GM18499 (cell line): ENCODE measurements around the gene GCK.

Source experiments
- ATAC-seq: cut with Tn5 transposase; IDR thresholded peaks from one replicate; pipeline ENCODE4 v1.9.1; 2021; ENCODE audit warnings: moderate number of reproducible peaks; ENCODE audit not compliant: insufficient read depth, unreplicated experiment

Gene GCK

GRCh38 chr7:44223362-44224079 is 34.3 kb upstream of the GCK start:
- ATAC-seq, result no peak

DNA sequence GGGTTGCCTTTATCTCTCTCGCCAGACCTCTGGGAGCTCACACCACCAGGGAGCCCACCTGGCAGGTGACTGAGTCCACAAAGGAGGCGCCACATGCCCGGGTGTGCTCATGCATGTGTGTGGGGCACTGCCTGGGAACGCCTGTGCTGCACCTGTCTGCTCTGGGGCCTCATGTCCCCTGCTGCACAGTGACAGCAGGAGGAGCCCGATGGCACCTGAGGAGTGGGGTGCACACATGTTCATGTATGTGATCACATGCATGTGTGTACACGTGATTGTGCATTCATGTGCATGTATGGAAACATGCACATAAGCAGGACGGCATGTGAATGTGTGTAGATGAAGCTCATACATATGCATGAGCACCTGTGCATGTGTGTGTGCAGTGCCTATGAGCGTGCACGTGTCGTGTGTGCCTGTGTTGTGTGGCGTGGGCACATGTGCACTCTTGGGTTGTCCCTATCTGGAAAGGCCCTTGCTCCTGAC is 33.6 kb upstream of the GCK start:
- ATAC-seq, result no peak

DNA sequence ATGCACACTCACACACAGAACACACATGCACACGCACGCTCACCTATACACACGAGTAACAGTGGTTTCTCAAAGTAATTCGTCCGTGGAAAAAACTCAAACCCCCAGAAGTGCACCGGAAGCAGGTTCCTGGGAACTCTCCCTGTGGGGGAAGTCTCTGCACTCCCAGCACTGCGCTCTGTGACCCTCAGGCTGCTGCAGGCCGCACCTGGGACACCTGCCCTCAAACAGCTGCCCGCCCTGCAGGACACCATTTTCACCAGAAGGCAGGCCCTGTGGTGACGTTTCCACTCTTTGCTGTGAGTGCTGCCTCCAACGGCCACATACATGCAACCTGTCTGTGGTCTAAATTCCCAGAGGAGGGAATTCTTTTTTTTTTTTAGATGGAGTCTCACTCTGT is 32.8 kb upstream of the GCK start:
- ATAC-seq, result no peak

GRCh38 chr7:44221231-44221791 is 32.1 kb upstream of the GCK start:
- ATAC-seq, result no peak

GRCh38 chr7:44220358-44221112 is 31.3 kb upstream of the GCK start:
- ATAC-seq, result no peak

DNA sequence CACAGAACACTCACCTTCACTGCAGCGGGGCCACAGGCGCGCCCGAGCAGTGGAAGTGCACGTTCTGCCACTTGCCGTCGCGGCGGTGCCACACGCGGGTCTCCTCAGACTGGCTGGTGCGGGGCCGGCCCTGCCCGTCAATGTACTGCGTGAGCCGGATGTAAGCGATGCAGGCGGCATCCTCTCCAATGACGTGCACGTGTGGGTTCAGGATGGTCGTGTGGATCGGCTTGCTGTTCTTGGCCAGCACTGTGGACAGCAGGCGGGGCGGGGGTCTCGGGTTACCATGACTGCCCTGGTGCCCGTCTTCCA is 30.8 kb upstream of the GCK start:
- ATAC-seq, result no peak

DNA sequence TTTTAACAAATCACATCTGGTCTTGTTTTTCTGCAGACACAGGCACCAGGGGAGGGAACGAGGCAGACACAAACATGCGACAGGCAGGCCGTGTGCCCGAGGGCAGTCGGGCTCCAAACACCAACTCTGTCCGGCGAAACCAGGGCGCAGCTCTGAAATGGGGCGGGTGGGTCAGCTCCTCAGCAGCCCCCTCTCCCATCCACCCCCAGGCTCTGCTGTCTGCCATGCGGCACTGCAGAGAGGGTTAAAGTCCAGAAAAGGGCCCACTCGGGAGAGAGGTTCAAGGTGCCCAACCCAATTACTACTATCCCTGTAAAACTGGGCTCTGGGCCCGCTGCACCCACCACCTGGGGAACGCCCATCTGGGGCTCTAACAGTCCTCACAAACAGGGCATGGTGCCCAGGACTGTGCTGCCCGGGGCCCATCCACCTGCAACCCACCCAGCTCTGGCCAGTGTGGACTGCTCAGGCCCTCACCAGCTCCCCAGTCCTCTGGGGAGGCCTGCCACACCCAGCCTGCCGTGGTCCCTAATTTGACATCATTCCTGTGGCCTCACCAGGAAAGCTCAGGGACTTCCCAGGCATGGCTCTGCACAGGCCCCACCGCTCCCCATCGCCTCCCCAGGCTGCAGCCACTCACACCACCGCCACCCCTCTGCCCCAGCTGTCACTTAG is 30.3 kb upstream of the GCK start:
- no peak for ATAC-seq

DNA sequence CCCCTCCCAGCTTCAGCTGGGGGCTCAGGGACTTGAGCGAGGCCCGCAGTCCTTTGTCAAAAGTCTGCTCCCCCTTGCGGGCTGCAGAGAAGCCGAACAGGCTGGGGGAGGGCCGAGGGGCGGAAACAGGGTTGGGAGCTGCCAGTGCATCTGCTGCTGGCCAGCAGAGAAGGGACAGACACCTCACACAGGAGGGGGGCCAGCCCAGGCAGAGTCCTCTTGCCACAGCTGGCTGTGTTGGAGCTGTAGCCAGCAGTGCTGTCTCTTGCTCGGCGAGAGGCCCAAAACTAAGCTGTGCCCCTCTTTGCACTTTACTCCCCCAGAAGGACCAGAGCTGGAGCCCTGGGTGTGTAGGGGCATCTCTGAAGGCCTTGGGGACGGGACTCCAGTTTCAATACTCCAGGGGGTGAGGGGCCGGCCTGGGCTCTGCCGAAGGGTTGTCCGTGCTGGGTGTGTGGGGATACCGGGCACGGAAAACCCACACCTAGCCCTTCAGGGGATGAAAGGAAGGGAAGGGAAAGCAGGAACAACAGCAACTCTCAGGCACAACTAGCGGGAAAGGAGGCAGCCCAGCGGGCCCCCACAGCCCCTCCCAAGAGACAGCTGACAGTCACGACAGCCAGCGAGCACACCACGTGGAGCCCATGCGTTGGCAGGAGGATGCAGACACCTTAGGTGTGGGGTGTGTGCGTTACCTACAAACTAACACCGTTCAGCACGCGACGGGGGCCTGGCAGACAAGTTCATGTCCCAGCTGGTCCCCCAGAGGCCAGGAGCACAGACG is 29.4 kb upstream of the GCK start:
- no peak for ATAC-seq

GRCh38 chr7:44217852-44218402 is 28.7 kb upstream of the GCK start:
- no peak for ATAC-seq

DNA sequence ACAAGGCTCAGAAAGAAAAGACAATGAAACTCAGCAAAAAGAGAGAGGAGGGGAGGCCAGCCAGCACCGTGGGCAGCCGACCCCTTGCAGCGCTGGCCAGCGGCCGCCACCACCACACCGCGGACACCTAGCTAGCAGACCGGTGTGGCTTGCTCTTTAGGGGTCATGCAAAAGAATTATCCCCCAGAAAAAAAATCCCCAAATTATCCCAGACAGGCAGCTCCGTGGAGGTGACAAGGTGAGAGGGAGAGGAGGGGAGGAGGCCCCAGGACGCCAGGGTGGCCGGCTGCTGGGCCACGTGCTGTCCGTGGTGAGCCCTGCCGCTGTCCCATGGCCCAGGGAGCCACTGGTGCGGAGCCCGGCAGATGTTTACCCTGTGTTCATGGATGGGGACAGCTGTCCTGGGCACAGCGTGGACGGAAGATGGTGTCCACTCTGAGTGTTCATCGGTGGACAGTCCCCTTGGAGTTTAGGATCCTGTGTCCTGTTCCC is 28.0 kb upstream of the GCK start:
- ATAC-seq, result no peak

DNA sequence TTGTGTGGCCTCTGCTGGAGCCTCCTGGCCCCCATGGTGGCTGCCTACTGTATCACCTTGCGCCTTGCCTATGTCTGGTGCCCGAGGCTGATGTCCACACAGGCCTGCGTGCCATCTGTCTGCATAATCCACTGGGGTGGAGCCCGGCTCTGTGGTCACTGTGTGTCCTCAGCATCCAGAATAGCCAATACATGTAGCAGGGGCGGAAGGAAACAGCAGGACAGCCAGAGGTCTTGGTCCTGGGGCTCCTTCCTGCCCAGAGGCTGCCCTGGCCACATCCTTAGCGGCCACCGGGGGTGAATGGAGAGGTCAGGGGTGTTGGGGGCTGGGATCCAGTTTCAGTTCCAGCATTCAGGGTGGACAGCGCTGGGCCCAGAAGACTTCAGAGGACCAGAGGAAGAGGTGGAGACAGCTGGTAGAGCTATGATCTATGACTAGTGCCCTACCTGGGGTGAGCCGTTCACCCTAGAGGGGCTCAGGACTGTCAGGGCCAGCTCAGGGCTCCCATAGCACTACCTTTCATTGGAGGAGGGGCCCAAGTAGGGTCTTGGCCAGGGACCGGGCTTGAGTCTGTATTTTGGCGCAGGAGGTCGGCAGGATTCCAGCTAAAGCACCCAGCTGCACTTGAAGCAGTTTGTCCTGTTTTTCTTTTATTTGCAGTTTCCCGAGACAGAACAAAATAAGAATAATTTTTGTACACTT is 27.4 kb upstream of the GCK start:
- ATAC-seq, result no peak

- no peak for ATAC-seq
These were observed 26.8 kb upstream of the GCK start for GRCh38 chr7:44216019-44216418.

GRCh38 chr7:44215531-44215930 is 26.3 kb upstream of the GCK start:
- no peak for ATAC-seq

- no peak for ATAC-seq
These were observed 24.7 kb upstream of the GCK start for GRCh38 chr7:44213877-44214388.

- ATAC-seq, result no peak
These were observed 24.1 kb upstream of the GCK start for GRCh38 chr7:44213206-44213876.

DNA sequence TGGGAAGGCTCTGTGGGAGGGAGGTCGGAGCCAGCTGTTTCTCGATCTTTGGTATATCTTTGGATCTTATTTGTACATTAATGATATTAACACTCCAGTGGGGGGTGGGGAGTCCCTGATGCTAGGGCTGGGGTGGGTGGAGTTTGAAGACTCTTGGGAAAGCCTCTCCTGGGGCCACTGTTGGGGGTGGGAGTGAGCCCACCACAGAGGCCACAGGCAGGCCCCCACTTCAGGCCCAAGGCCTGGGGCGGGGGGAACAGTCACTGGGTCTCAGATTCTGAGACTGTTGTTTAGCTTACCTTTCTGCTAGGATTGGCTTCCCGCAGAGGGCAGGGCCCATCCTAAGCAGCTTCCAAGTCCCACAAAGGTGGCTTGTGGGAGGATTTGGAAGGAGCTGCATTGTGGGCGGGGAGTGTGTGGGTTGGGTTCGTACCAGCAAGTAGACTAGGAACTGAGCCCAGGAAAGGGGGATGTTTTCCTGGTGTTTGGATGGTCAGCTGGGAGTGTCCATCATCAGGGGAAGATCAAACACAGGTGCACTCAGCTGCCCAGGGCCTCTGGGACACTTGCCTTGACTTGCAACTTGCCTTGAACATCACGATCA is 23.4 kb upstream of the GCK start:
- no peak for ATAC-seq

DNA sequence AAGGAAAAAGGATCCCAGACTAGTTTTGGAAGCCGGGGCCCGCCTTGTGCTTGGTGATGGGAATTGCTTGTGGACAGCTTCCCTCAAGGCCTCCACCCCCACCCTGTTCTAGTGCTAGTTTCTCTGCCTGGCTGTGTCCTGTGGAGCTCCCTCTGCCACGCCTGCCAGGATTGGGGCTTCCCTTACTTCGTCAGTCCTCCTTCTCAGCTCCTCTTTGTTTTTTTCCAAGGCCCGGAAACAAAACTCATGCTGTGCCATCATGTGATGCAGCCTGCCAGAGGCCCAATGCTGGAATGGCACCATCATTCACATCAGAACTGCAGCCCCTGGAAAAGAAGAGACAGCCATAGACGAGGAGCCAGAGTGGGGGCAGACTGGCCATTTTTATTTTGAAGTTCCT is 22.8 kb upstream of the GCK start:
- no peak for ATAC-seq

DNA sequence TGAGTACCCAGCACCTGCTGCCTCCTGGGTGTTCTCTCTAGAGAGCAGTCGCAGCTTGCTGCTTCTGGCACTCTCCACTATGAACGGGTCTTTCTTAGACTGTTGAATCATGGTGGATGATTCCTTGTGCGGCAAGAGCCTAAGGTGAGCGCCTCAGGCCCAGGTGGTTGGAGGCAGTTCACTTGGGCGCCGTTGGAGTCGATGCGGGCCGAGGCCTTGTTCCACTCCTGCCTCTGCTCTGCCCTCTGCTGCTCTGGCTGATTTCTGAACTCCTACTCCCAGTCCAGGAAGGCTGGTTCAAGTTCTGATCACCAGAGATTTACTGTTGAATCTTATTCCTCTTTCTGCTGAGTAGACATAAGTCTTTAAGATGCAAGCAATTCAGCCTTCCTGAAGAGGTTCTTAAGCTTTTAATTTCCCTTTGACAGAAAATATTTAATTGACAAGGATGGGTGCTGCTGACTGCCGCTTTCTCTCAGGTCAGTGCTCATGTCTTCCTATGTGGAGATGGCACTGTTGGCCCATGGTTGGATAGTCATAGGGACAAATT is 22.0 kb upstream of the GCK start:
- ATAC-seq, result no peak
